AG08395 (cell line): ENCODE data around the gene TWSG1.
"Not testable (repeated sequence)": the region's sequence is repeated elsewhere in the genome, so short reads cannot be mapped to it uniquely, and the experiment has no call there.

Experiments
- DNase-seq: peaks from one replicate; pipeline ENCODE4 v3.0.0; 2012; ENCODE audit warnings: mixed read lengths, low spot score

TWSG1 gene

GRCh38 chr18:9426753-9427152 is 92.2 kb downstream of the TWSG1 start:
- no peak for DNase-seq

DNA sequence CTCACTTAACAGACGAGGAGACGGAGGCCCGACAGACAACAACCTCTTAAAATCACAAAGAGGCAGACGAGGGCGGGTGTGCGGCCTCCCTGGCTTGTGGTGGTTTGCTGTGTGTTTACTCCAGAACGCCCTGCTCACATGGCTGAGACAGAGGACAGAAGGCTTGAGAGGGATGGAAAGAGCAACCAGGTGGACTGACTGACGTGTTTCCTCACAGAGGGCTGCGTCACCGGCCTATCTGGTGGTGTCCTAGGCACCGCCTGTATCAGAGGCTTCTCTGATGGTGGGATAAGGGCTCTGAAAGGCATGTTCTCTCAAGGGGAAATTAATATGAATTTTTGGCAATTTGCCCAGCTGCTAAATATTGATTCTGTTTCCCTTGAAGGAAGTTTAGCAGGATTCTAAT is 93.7 kb downstream of the TWSG1 start:
- no peak for DNase-seq

GRCh38 chr18:9428862-9429661 is 94.5 kb downstream of the TWSG1 start:
- peak; percentile 46 for DNase-seq

- peak; percentile 88 for DNase-seq
Observed at GRCh38 chr18:9429662-9429993, 95.1 kb downstream of the TWSG1 start.

GRCh38 chr18:9430315-9430714 is 95.7 kb downstream of the TWSG1 start:
- DNase-seq = not testable (repeated sequence)

DNA sequence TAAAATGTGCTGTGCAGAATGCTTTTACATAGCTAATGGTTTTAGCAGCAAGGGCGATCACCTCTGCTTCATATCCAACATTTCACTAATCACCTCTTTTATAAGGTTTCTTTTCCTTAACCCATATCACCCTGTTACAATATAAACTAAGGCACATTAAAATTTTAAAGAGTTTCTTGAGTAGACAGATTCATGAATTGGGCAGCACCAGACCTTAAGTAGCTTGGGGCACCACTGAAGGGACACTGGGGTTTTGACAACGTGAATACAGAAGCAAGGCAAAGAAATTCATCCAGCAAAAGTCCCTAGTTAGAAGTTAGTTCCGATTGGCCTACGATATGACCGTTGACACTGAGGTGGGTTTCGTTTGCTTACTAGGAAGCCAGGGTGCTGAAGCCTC is 96.7 kb downstream of the TWSG1 start:
- DNase-seq = no peak

- not testable (repeated sequence) for DNase-seq
Observed at GRCh38 chr18:9433122-9433521, 98.5 kb downstream of the TWSG1 start.

- no peak for DNase-seq
Observed at GRCh38 chr18:9433671-9434121, 99.1 kb downstream of the TWSG1 start.

DNA sequence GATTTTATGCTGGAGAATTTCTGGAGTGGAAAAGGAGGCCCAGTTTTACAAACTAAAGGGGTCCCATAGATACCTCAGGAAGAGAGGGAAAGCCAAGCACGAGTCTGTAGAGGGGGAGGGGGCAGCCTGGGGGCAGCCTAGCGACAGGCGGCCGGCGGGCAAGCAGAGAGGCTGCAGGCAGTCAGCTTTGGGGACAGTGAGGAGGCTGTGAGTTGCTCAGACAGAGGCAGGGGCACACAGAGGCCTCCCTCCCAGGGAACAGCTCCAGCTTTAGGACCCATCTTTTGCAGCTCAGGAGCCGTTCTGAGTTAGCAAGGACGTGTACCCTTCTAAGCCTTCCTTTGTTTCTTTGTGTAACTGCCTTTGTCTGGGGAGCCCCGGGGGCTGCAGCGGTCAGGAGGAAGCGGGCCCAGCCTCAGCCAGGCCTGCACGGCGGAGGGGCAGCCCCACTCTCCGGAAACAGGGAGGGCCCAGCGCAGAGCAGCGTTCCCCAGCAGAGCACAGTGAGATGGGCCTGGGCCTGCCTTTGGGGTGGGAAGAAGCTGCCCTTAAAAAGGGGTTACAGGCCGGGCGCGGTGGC is 99.6 kb downstream of the TWSG1 start:
- no peak for DNase-seq

GRCh38 chr18:9435041-9435440 is 100.5 kb downstream of the TWSG1 start:
- DNase-seq = no peak

GRCh38 chr18:9436206-9436929 is 101.8 kb downstream of the TWSG1 start:
- no peak for DNase-seq

DNA sequence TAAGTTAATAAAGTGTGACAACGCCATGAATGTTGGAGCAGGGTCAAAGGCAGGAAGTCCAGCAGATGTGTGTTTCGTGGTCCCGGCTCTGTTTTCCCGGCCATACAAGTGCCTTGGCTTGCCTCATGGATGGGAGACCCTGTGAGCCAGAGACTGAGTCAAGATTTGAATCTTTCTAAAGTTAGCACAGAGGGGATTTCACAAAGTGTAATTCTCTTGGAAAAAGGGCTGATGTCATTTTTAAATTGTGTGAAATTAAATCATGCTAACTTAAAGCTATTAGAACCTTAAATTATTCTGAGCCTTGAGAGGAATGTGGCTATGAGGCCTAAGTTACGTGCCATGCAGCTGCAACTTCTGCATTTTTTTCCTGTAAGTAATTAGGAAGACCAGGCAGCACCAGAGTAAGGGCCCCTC is 102.5 kb downstream of the TWSG1 start:
- DNase-seq = peak; percentile 42

DNA sequence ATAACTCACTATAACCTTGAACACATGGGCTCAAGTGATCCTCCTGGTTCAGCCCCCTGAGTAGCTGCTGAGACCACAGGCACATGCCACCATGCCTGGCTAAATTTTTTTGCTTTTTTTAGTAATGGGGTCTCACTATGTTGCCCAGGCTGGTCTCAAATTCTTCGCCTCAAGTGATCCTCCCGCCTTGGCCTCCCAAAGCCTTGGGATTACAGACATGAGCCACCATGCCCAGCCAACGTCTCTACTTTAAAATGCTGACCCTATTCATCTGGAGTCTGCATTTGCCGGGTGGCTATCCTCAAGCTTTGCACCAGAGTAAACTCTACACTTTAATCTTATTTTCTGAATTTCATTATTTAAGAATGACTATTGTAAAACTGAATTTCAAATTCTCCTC is 103.1 kb downstream of the TWSG1 start:
- no peak for DNase-seq

- no peak for DNase-seq
Observed at GRCh38 chr18:9441061-9441460, 106.5 kb downstream of the TWSG1 start.

- DNase-seq = no peak
Observed at GRCh38 chr18:9444549-9444948, 110.0 kb downstream of the TWSG1 start.

- no peak for DNase-seq
Observed at GRCh38 chr18:9446839-9447238, 112.3 kb downstream of the TWSG1 start.

GRCh38 chr18:9447334-9447733 is 112.8 kb downstream of the TWSG1 start:
- no peak for DNase-seq

DNA sequence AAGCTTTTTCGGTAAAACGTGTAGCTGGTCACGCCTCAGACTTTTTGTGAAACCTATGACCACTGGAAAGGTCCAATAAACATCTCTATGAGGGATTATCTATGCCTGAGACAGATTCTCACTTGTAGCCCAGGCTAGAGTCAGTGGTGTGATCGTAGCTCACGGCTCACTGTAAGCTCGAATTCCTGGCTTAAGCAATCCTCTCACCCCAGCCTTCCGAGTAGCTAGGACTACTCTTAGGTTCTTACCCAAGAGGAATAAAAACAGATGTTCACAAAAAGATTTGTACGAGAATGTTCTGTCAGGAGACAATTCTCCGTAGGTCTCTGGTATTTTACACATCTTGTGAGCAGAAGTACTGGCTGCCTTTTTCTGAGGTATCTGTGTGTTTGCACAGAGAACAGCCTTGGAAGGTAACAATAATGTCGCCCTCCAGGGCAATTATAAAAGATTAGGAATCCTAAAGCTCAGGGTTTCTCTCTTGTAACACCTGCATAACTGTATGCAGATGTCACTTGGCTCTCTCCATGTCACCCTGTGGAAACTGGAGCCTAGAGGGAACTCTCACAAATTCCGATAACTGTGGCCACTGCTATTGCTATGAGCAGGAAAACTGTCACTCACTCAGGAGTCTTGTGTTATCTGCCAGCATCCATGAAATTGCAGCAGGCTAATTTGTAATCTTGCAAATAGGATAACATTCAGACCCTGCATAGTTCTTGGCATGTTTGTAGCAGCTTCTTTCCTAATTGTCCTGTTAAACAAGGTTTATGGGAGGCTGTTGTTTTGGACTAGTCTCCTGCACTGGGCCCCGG is 115.2 kb downstream of the TWSG1 start:
- no peak for DNase-seq

DNA sequence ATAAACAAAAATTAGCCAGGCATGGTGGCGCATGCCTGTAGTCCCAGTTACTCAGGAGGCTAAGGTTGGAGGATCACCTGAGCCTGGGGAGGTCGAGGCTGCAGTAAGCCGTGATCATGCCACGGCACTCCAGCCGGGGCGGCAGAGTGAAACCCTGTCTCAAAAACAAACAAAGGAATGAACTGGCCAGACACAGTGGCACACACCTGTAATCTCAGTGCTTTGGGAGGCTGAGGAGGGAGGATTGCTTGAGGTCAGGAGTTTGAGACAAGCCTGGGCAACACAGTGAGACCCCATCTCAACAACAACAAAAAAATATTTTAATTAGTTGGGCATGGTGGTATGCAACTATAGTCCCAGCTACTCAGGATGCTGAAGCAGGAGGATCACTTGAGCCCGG is 116.3 kb downstream of the TWSG1 start:
- DNase-seq = not testable (repeated sequence)
